Adrenal gland (tissue), 12 donors: ENCODE measurements around the gene KLF4. TPM values are rescaled to one million over a fixed set of nuclear protein-coding genes. Genes with fewer than 3 reads are reported as not detected.

Source experiments
- DNase-seq, 7 donors: peaks; one replicate each; pipeline ENCODE4 v3.0.0-alpha.2; 2019 to 2020
- H3K27ac ChIP-seq, 5 donors: fragments of 200-600 bp; sonication (generic) in 4 of 5; 1 replicate in 3 of 5; 2 replicates in 2 of 5; pipeline versions ENCODE4 v1.5.1 to v1.8.0; 2016 to 2020; ENCODE audit warnings: mild to moderate bottlenecking in 1 of 5
- H3K27me3 ChIP-seq: fragments of 200-600 bp; 2 replicates; pipeline ENCODE4 v1.8.0; 2021
- H3K36me3 ChIP-seq, 2 donors: fragments of 200-600 bp; replicated peaks in 1 of 2; 1 replicate in 1 of 2; 2 replicates in 1 of 2; pipeline versions ENCODE4 v1.5.1 to v1.8.0; 2018 to 2022
- H3K4me1 ChIP-seq, 2 donors: fragments of 200-600 bp; replicated peaks in 1 of 2; 1 replicate in 1 of 2; 2 replicates in 1 of 2; pipeline versions ENCODE4 v1.5.1 to v1.8.0; 2018 to 2021
- H3K4me3 ChIP-seq, 4 donors: fragments of 200-600 bp; sonication (generic) in 3 of 4; one replicate each; pipeline ENCODE4 v1.5.1; 2016 to 2018
- H3K9me3 ChIP-seq, 3 donors: fragments of 200-600 bp; sonication (generic) in 1 of 3; replicated peaks in 1 of 3; 1 replicate in 2 of 3; 2 replicates in 1 of 3; pipeline versions ENCODE4 v1.5.1 to v1.8.0; 2016 to 2021
- POLR2A ChIP-seq, 2 donors: fragments of 450-650 bp; IDR thresholded peaks; one replicate each; pipeline ENCODE4 v1.6.1; 2017; ENCODE audit warnings: antibody characterized with exemption in 2 of 2, mild to moderate bottlenecking in 2 of 2, moderate library complexity in 1 of 2
- WGBS, 4 donors: extraction: QIAGEN DNeasy Blood & Tissue Kit in 2 of 4; methylation state at CpG; one replicate each; pipeline versions ENCODE4 v1.1.5 to v1.1.7; 2013 to 2017; 5-methylcytosine and 5-hydroxymethylcytosine counted together
- intact Hi-C, 2 donors: fragments of 100-400 bp; cut with DNase I; formaldehyde crosslinking; loops; one replicate each; pipeline versions ENCODE4 v1.14.1 to v1.15.0; 2022 to 2023
- polyA plus RNA-seq, 3 donors: library from polyadenylated mRNA; stranded (reverse); fragments of 200-250 nt in 2 of 3; fragments of 350-450 nt in 1 of 3; fragmentation: Illumina TruSeq in 1 of 3; extraction: RNeasy Lipid Tissue Mini Kit (QIAGEN cat#74804) in 1 of 3; gene quantifications; one replicate each; pipeline ENCODE4 v1.2.3, GENCODE V29; 2013 to 2014
- total RNA-seq, 9 donors: library from RNA; depleted of rRNA in 4 of 9; stranded (reverse); fragments of >200 nt in 4 of 9; fragments of 120-200 nt in 1 of 9; fragmentation: NEBNext Ultra II Directional in 1 of 9; extraction: Animal tissue kit (Norgen Biotek cat#: 25700) in 1 of 9; gene quantifications; one replicate each; pipeline versions ENCODE4 v1.1.0 to v1.2.4, GENCODE V29; 2013 to 2023
- TF ChIP-seq, protein P1 (sequence below), 6 experiments: fragments of 450-650 bp in 4 of 6; fragments of 200-600 bp in 2 of 6; sonication (generic) in 1 of 6; IDR thresholded peaks; 1 replicate in 5 of 6; 2 replicates in 1 of 6; pipeline versions ENCODE4 v1.5.1 to v1.8.0; 2016 to 2021; ENCODE audit warnings: antibody characterized with exemption in 6 of 6, mild to moderate bottlenecking in 2 of 6, moderate library complexity in 1 of 6
- donor health status: healthy with polysubstance abuse.
- donor health status: Bipolar disorder and iron deficiency.
- donor health status: DM: yes; HTN: yes; CAD: no.
- donor health status: DM: no; HTN: no; CAD: no.
- donor health status: DM: no; HTN: no; CAD: no.
- donor health status: DM: yes; HTN: yes; CAD: no.

The KLF4 gene
- total and polyA plus RNA-seq, 12 donors, result 3.3 to 58.3 (median 14.8) TPM

DNA sequence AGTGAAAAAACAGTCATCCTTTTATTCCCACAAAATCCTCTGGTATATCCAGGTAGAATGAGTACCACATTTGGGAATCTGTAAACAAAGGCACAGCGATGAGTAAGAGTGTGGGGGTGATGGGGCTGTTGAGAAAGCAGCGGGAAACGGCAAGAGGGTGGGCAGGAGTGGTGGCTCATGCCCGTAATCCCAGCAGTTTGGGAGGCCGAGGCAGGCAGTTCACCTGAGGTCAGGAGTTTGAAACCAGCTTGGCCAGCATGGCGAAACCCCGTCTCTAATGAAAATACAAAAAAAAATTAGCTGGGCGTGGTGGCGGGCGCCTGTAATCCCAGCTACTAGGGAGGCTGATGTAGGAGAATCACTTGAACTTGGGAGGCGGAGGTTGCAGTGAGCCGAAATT lies 43.1 kb downstream of the KLF4 start:
- no peaks in the 10 kb centered on the region for H3K4me1 ChIP-seq
- no peak overlapping the region for H3K27ac ChIP-seq
- H3K9me3 ChIP-seq, result no peaks in the 10 kb centered on the region
- no peaks in the 10 kb centered on the region for H3K36me3 ChIP-seq
- no peak overlapping the region for H3K4me3 ChIP-seq
- TF ChIP-seq, protein P1, sequence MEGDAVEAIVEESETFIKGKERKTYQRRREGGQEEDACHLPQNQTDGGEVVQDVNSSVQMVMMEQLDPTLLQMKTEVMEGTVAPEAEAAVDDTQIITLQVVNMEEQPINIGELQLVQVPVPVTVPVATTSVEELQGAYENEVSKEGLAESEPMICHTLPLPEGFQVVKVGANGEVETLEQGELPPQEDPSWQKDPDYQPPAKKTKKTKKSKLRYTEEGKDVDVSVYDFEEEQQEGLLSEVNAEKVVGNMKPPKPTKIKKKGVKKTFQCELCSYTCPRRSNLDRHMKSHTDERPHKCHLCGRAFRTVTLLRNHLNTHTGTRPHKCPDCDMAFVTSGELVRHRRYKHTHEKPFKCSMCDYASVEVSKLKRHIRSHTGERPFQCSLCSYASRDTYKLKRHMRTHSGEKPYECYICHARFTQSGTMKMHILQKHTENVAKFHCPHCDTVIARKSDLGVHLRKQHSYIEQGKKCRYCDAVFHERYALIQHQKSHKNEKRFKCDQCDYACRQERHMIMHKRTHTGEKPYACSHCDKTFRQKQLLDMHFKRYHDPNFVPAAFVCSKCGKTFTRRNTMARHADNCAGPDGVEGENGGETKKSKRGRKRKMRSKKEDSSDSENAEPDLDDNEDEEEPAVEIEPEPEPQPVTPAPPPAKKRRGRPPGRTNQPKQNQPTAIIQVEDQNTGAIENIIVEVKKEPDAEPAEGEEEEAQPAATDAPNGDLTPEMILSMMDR (IDR thresholded peaks at IDR 0.05), result no peak
- no peak for TF ChIP-seq POLR2A (IDR thresholded peaks at IDR 0.05)
- no peak for DNase-seq
- peaks cover 4% of the 10 kb centered on the region for H3K27me3 ChIP-seq
- intact Hi-C loops, result no loop called here
- WGBS, 4 donors, result 91 to 96% (median 92%) methylated on average over 12 of the region's 12 CpGs

DNA sequence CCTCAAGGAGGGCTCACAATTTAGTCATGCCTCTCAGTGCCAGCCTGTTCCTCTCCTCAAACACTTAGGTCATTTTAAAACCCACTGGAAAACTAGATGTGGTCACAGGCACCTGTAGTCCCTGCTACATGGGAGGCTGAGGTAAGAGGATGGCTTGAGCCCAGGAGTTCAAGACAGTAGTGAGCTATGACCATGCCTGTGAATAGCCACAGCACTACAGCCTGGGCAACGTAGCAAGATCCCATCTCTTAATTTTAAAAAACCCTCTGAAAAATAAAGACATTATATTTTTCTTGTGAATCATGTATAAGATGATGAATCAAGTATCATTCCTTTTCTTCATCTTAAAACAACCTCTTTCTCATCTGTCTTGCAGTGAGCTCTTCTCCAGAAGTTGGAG lies 45.8 kb downstream of the KLF4 start:
- intact Hi-C loops, result no loop called here
- TF ChIP-seq, protein P1 (IDR thresholded peaks at IDR 0.05), result no peak
- no peak for TF ChIP-seq POLR2A (IDR thresholded peaks at IDR 0.05)
- H3K4me3 ChIP-seq, result no peak overlapping the region
- H3K27me3 ChIP-seq, result no peaks in the 10 kb centered on the region
- no peaks in the 10 kb centered on the region for H3K36me3 ChIP-seq
- DNase-seq, result no peak
- WGBS, 4 donors, result 81 to 100% (median 87%) methylated on average over 1 of the region's 1 CpG
- H3K9me3 ChIP-seq, result no peaks in the 10 kb centered on the region
- no peaks in the 10 kb centered on the region for H3K4me1 ChIP-seq
- H3K27ac ChIP-seq, result no peak overlapping the region

DNA sequence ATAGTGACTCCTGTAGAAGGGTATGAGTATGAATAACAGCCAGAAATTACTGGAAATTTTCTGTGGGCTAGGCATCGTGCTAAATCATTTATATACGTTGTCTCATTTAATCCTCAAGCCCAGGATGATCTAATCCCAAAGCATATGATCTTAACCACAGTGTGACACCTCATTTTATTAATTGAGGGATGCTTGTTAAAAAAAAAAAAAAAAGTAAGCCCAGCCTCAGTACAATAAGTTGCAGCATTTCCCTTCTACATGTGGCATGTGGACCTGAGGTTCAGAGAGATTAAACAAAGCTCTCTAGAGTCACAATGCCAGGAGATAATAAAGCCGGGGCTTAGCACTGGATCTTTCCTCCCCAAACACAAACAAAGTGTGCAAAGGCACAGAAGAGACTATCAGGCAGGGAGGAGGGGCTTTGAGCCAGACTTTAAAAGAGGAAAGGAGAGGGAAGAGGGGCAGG lies 49.5 kb downstream of the KLF4 start:
- intact Hi-C loops, result no loop called here
- no peaks in the 10 kb centered on the region for H3K27me3 ChIP-seq
- no peaks in the 10 kb centered on the region for H3K4me1 ChIP-seq
- no peak for DNase-seq
- H3K4me3 ChIP-seq, result no peak overlapping the region
- H3K27ac ChIP-seq, result no peak overlapping the region
- H3K9me3 ChIP-seq, result no peaks in the 10 kb centered on the region
- H3K36me3 ChIP-seq, result no peaks in the 10 kb centered on the region
- 50 to 69% (median 66%) methylated on average over 3 of the region's 3 CpGs for WGBS, 4 donors
- TF ChIP-seq, protein P1 (IDR thresholded peaks at IDR 0.05), result no peak
- no peak for TF ChIP-seq POLR2A (IDR thresholded peaks at IDR 0.05)

DNA sequence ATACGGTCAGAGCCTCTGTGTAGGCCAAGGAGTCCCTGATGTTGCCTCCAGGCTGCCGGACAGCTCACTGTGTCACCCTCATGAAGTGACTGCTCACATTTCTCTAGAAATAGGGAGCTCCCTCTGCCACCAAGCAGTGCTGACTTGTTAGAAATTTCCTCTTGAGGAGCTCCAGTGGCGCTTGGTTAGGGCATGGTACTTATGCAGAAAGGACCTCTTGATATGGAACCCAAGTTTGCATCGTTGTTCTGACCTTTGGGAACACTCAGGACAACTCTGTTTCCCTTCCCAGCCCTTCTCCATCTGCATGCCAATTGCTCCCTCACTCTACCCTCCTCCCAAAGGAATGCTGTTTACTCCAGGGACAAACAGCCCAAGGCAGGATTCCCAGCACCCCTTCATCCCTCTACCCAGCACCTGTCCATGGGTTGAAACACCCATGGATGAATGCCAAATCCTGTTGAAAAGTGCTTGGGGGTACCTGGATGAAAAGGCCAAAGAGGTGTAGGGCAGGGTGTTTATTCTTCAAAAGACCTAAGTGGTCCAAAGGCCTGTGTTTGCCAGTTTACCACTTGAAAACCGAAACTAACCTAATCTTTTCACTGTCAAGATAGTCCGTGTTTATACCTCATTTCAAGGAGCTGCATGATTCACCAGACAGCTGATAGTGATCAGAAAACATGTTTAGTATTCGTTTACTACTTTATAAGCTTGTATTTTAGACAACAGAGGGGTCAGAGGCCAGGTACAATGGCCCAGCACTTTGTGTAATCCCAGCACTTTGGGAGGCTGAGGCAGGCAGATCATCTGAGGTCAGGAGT lies 51.1 kb downstream of the KLF4 start:
- DNase-seq, result no peak
- H3K27me3 ChIP-seq, result no peaks in the 10 kb centered on the region
- intact Hi-C loops, result no loop called here
- no peaks in the 10 kb centered on the region for H3K36me3 ChIP-seq
- WGBS, 4 donors, result 55 to 65% (median 57%) methylated on average over 7 of the region's 7 CpGs
- TF ChIP-seq, protein P1 (IDR thresholded peaks at IDR 0.05), result no peak
- TF ChIP-seq POLR2A (IDR thresholded peaks at IDR 0.05), result no peak
- H3K4me1 ChIP-seq, result no peaks in the 10 kb centered on the region
- H3K9me3 ChIP-seq, result no peaks in the 10 kb centered on the region
- no peak overlapping the region for H3K4me3 ChIP-seq
- H3K27ac ChIP-seq, result no peak overlapping the region
